NCI-H128 (cell line): ENCODE measurements around the gene VAV2.

Source experiments
- DNase-seq: peaks from one replicate; lab custom pipeline; 2025; ENCODE audit not compliant: unreplicated experiment; lab: John Stamatoyannopoulos, UW

VAV2 gene

GRCh38 chr9:133882849-133883755, 109.0 kb downstream of the VAV2 start:
- DNase-seq, result no peak

- no peak for DNase-seq
These were observed 110.3 kb downstream of the VAV2 start for GRCh38 chr9:133881671-133882381.

GRCh38 chr9:133880851-133881661, 111.1 kb downstream of the VAV2 start:
- no peak for DNase-seq

GRCh38 chr9:133880136-133880535, 112.0 kb downstream of the VAV2 start:
- DNase-seq, result no peak

GRCh38 chr9:133879615-133880014, 112.5 kb downstream of the VAV2 start:
- DNase-seq, result no peak

GRCh38 chr9:133878402-133878801, 113.7 kb downstream of the VAV2 start:
- DNase-seq, result no peak

GRCh38 chr9:133877967-133878366, 114.2 kb downstream of the VAV2 start:
- no peak for DNase-seq

DNA sequence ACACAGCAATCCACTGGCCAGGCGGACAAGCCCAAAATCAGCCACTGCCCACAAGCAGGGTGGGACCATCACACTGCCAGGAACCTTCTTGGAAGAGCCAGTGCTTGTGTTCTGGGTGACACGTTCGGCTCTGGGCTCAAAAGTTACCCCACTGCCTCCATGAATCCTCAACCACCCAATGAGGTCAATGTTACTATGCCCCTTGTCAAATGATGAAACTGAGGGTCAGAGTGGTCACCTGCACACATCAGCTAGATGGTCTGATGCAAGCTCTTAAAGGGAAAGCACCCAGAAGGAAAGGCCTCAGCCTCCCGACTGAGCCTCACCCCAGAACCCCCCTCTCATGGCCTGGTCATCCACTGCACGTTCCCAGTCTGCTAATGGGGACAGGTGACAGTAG, 114.8 kb downstream of the VAV2 start:
- DNase-seq, result no peak

GRCh38 chr9:133876836-133877235, 115.3 kb downstream of the VAV2 start:
- no peak for DNase-seq

GRCh38 chr9:133876144-133876543, 116.0 kb downstream of the VAV2 start:
- DNase-seq, result no peak

DNA sequence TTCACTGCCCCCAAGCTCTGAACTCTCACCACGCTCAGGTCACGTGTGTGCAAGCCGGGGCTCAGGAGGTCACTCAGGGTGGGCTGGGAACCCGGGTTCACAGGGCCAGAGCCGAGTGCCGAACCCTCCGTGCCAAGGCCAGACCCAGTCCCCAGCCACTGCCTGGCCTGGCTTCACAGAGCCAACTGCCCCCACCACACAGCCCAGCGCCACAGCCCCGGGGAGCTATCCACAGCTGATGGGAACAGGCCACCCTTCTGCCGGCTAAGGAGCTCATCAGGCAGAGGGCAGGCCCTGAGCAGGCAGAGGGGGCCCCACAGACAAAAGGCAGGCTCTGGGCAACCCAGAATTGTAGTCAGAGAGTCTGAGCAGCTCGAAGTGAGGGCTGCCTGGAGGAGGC, 117.0 kb downstream of the VAV2 start:
- no peak for DNase-seq

GRCh38 chr9:133874659-133875058, 117.5 kb downstream of the VAV2 start:
- DNase-seq, result no peak

- DNase-seq, result no peak
These were observed 118.0 kb downstream of the VAV2 start for GRCh38 chr9:133874060-133874657.

GRCh38 chr9:133873461-133873891, 118.6 kb downstream of the VAV2 start:
- no peak for DNase-seq

DNA sequence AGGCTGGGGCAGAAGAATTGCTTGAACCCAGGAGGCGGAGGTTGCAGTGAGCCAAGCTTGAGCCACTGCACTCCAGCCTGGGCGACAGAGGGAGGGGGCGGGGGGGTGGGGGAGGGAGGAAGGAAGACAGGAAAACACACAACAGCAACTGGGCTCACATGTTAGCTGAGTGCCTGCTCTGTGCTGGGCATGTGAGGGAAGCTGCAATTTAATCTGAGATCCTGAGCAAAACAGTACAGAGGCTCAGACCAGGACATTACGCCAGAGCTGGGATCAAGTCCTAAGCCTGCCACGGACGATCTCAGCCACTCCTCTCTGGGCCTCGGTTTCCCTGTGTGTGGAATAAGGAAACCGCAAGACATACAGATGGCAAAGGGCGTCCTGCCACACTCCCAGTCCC, 119.1 kb downstream of the VAV2 start:
- DNase-seq, result no peak

- no peak for DNase-seq
These were observed 121.2 kb downstream of the VAV2 start for GRCh38 chr9:133870598-133871595.

DNA sequence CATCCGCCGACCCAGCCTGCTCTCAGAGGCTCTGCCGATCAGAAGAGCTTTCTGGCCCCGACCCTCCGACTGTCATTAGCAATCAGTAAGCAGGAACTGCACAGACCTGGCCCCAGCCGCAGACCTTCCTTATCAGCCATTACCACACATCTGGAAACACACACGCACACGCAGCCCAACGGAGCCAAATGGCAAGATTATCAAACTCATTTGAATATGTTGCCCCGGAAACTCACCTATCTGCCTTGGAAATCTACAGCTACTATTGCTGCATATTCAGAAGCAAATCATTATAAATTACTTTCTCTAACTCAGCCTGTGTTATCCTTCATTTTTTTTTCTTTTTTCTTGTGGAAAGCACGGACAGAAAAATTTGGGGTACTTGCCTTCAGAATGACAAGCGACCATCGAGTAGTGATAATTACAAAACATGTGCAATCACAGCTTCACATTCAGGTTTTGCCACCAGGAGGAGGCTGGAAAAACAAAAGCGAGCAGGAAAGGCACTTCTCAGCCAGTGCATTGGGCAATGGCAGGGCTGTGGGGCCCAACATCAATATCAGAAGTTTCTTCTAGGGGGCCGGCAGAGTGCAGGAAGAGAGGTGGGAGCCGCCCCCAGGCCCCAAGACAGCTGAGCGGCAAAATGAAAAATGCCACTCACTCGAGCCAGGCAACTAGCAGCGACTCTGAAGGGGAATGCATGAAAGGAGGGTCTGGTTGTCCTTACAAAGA, 122.3 kb downstream of the VAV2 start:
- DNase-seq, result no peak

DNA sequence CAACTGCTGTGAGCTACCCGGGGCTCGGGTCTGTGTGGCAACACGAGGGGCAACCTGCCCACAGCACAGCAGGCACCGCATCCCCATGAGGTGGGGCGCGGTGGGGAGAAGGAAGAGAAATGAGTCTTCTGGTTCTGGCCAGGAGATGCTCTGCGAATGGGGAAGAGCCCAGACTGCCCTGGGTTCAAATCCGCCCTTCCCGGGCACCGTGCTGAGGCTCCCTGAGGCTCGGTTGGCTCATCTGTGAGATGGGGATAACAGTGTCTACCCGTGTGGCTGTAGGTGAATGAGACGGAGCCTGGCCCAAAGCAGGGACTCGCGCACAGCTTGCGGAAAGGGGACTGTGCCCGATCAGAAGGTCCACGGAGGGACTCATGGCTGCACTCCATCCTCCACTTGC, 123.9 kb downstream of the VAV2 start:
- DNase-seq, result no peak

DNA sequence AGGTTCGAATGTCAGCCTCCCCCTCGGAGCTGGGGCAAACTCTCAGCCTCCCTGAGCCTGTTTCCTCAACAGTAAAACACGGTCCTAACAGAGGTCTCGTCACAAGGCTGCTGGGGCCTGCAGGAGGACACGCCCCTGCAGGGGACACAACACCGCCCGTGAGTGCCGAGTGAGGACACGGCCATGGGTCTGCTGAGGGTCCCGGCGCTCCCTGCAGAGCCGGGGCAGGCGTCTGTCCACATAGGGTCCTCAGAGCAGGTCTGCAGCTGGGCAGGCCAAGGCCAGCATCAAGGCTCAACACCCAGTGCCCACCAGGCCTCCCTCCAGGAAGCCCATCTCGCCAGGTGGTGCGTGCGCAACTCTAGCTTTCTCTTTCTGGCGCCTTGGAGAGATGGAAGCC, 125.2 kb downstream of the VAV2 start:
- DNase-seq, result no peak
